Panc1 (cell line): Measurements from ENCODE around the gene CCDC174. TPM values are rescaled to one million over a fixed set of nuclear protein-coding genes. Genes with fewer than 3 reads are reported as not detected.

Experiments used
- ATAC-seq: fragments of 200-7000 bp; cut with Tn5 transposase; 2 replicates; pipeline ENCODE4 v1.9.1; 2020; ENCODE audit warnings: mild to moderate bottlenecking, moderate library complexity
- BruUV-seq: library from RNA; stranded (reverse); fragments of 400-500 nt; replicated peaks from 2 replicates; lab custom pipeline; 2021; lab: Mats Ljungman, UMichigan
- CTCF ChIA-PET: fragments of 300-600 bp; sonication (Branson Sonifier 250); formaldehyde crosslinking; loops from one replicate; lab custom pipeline; 2022; ENCODE audit warnings: antibody characterized with exemption; lab: Charles Lee
- POLR2A ChIA-PET: fragments of 300-600 bp; sonication (Branson Sonifier 250); formaldehyde crosslinking; loops from one replicate; lab custom pipeline; 2022; ENCODE audit warnings: antibody characterized with exemption; lab: Charles Lee
- DNase-seq: peaks from one replicate; pipeline ENCODE4 v3.0.0-alpha.2; 2010; ENCODE audit warnings: low read depth, low spot score
- H3K27ac ChIP-seq: 2 replicates; pipeline ENCODE4 v1.5.1; 2011; ENCODE audit warnings: mild to moderate bottlenecking, low read length, inconsistent platforms
- H3K27me3 ChIP-seq: fragments of 200-500 bp; sonication (Bioruptor generic); 2 replicates; pipeline ENCODE4 v1.6.0; 2014; ENCODE audit warnings: low read length, inconsistent platforms; ENCODE audit not compliant: control insufficient read depth, insufficient read depth
- H3K36me3 ChIP-seq: fragments of 200-500 bp; sonication (Bioruptor generic); 2 replicates; pipeline ENCODE4 v1.5.1; 2014; ENCODE audit warnings: inconsistent platforms, mild to moderate bottlenecking, low read length, moderate library complexity; ENCODE audit not compliant: control insufficient read depth, insufficient read depth
- H3K4me1 ChIP-seq: 2 replicates; pipeline ENCODE4 v1.5.1; 2011; ENCODE audit warnings: inconsistent platforms, mild to moderate bottlenecking, low read length, moderate library complexity; ENCODE audit not compliant: control insufficient read depth, insufficient read depth
- H3K4me3 ChIP-seq, 2 experiments: 2 replicates each; pipeline ENCODE4 v1.5.1; 2011 to 2012; ENCODE audit warnings: low read depth in 2 of 2, low read length in 2 of 2, mild to moderate bottlenecking in 2 of 2, inconsistent platforms in 1 of 2, moderate library complexity in 1 of 2
- H3K9me3 ChIP-seq: fragments of 200-500 bp; sonication (Bioruptor generic); 2 replicates; pipeline ENCODE4 v1.5.1; 2014; ENCODE audit warnings: low read depth, mild to moderate bottlenecking, inconsistent platforms, low read length, moderate library complexity; ENCODE audit not compliant: control insufficient read depth, insufficient read depth
- POLR2AphosphoS5 ChIP-seq: IDR thresholded peaks from 2 replicates; pipeline ENCODE4 v1.6.1; 2012; ENCODE audit warnings: mild to moderate bottlenecking, low read depth, low read length, moderate library complexity
- SIN3A ChIP-seq: IDR thresholded peaks from 2 replicates; pipeline ENCODE4 v1.6.1; 2012; ENCODE audit warnings: low read depth, mild to moderate bottlenecking, low read length, moderate library complexity, borderline replicate concordance; ENCODE audit not compliant: insufficient read depth
- TCF7L2 ChIP-seq: IDR thresholded peaks from 2 replicates; pipeline ENCODE4 v1.6.1; 2011; ENCODE audit warnings: mild to moderate bottlenecking, low read depth, low read length, inconsistent platforms
- in situ Hi-C: cut with HindIII; loops from 2 replicates; pipeline ENCODE4 v1.10.0; 2016; ENCODE audit warnings: low sequenced_read_pairs, low pct_unique_long_range_greater_than_20kb
- intact Hi-C: fragments of 100-400 bp; cut with micrococcal nuclease; formaldehyde crosslinking; loops from one replicate; pipeline ENCODE4 v1.10.0; 2022; ENCODE audit not compliant: unreplicated experiment
- total RNA-seq: library from RNA; stranded (reverse); gene quantifications from one replicate; pipeline ENCODE4 v1.2.1, GENCODE V29; 2021; ENCODE audit not compliant: unreplicated experiment
- TF ChIP-seq, protein P1 (sequence below): fragments of 450-650 bp; IDR thresholded peaks from 2 replicates; pipeline ENCODE4 v1.5.1; 2017; ENCODE audit warnings: mild to moderate bottlenecking
- TF ChIP-seq, protein P2 (sequence below), 2 experiments: IDR thresholded peaks; 2 replicates each; pipeline ENCODE4 v1.6.1; 2011 to 2012; ENCODE audit warnings: low read depth in 2 of 2, control low read depth in 1 of 2, low read length in 1 of 2, mild to moderate bottlenecking in 1 of 2, moderate library complexity in 1 of 2; ENCODE audit not compliant: insufficient read depth in 1 of 2

The CCDC174 gene
- total RNA-seq, 1 experiment from 2014 or later: 10.6 TPM

DNA sequence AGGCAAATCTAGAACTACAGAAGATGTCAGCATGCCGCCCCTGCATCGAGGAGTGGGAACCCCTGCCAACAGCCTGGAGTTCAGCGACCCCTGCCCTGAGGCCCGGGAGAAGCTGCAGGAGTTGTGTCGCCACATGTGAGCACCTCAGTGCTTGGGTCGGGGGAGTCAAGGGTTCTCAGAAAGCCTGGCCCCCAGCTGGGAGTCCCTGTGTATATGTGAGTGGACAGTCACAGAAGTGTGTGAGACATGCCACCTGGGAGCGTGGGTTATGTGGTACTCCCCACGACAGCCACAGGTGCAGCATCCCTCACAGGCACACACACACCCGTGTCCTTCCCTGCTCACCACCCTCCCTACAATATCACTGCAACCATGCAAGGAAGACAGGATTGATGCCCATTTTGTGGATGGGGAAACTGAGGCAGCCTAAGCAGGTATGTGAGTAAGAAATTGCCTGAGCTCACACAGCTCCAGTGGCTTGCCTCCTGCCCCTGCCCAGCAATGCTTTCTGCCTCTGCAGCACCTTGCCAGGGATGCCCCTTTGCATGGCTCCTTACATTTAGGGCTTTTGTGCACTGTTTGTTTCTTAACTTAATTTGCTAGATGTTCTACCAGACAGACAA is 51.7 kb downstream of the CCDC174 start:
- no peaks in the 10 kb centered on the region for H3K27me3 ChIP-seq
- ATAC-seq (no peak), DNase-seq (no peak)
- CTCF ChIA-PET: no interaction called here
- H3K27ac ChIP-seq: no peak overlapping the region
- no peaks in the 10 kb centered on the region for H3K4me1 ChIP-seq
- H3K9me3 ChIP-seq: no peaks in the 10 kb centered on the region
- no TSS peak for BruUV-seq
- no peaks in the 10 kb centered on the region for H3K36me3 ChIP-seq
- in situ Hi-C loops: no loop called here
- intact Hi-C loops: no loop called here
- no peak overlapping the region for H3K4me3 ChIP-seq
- TF ChIP-seq SIN3A: no peak
- TF ChIP-seq POLR2AphosphoS5: no peak
- TF ChIP-seq, protein P1, sequence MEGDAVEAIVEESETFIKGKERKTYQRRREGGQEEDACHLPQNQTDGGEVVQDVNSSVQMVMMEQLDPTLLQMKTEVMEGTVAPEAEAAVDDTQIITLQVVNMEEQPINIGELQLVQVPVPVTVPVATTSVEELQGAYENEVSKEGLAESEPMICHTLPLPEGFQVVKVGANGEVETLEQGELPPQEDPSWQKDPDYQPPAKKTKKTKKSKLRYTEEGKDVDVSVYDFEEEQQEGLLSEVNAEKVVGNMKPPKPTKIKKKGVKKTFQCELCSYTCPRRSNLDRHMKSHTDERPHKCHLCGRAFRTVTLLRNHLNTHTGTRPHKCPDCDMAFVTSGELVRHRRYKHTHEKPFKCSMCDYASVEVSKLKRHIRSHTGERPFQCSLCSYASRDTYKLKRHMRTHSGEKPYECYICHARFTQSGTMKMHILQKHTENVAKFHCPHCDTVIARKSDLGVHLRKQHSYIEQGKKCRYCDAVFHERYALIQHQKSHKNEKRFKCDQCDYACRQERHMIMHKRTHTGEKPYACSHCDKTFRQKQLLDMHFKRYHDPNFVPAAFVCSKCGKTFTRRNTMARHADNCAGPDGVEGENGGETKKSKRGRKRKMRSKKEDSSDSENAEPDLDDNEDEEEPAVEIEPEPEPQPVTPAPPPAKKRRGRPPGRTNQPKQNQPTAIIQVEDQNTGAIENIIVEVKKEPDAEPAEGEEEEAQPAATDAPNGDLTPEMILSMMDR: no peak
- TF ChIP-seq, protein P2, sequence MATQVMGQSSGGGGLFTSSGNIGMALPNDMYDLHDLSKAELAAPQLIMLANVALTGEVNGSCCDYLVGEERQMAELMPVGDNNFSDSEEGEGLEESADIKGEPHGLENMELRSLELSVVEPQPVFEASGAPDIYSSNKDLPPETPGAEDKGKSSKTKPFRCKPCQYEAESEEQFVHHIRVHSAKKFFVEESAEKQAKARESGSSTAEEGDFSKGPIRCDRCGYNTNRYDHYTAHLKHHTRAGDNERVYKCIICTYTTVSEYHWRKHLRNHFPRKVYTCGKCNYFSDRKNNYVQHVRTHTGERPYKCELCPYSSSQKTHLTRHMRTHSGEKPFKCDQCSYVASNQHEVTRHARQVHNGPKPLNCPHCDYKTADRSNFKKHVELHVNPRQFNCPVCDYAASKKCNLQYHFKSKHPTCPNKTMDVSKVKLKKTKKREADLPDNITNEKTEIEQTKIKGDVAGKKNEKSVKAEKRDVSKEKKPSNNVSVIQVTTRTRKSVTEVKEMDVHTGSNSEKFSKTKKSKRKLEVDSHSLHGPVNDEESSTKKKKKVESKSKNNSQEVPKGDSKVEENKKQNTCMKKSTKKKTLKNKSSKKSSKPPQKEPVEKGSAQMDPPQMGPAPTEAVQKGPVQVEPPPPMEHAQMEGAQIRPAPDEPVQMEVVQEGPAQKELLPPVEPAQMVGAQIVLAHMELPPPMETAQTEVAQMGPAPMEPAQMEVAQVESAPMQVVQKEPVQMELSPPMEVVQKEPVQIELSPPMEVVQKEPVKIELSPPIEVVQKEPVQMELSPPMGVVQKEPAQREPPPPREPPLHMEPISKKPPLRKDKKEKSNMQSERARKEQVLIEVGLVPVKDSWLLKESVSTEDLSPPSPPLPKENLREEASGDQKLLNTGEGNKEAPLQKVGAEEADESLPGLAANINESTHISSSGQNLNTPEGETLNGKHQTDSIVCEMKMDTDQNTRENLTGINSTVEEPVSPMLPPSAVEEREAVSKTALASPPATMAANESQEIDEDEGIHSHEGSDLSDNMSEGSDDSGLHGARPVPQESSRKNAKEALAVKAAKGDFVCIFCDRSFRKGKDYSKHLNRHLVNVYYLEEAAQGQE (IDR thresholded peaks at IDR 0.05; ENCODE audit: insufficient read depth in 1 of 2, low read depth in 2 of 2, low read length in 1 of 2): no peak
- no peak for TF ChIP-seq TCF7L2
- POLR2A ChIA-PET: no interaction called here

DNA sequence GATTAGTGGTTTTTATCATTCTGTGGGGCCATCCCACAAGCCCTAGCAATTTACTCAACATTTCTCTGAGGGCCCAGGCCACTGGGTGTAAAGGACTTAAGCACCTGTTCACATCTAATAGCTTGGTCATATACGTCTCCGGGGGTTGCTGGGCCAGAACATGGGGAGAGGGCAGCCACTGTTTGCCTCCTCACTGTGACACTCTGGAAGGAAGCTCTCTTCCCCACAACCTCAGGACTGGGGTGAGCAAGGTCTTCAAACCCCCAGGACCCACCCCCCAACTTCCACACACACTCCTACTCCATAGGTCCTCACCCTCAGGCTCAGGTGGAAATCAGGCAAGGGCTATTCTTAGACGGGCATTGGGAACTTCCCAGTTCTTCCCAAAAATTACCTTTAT is 52.2 kb downstream of the CCDC174 start:
- ATAC-seq (no peak), DNase-seq (no peak)
- in situ Hi-C loops (no loop called here), intact Hi-C loops (no loop called here)
- no peak overlapping the region for H3K27ac ChIP-seq
- H3K9me3 ChIP-seq: no peaks in the 10 kb centered on the region
- TF ChIP-seq, protein P2 (IDR thresholded peaks at IDR 0.05; ENCODE audit: insufficient read depth in 1 of 2, low read depth in 2 of 2, low read length in 1 of 2): no peak
- TF ChIP-seq POLR2AphosphoS5 (no peak), SIN3A (no peak), TCF7L2 (no peak)
- TF ChIP-seq, protein P1: no peak
- no TSS peak for BruUV-seq
- H3K4me1 ChIP-seq: no peaks in the 10 kb centered on the region
- no peak overlapping the region for H3K4me3 ChIP-seq
- H3K27me3 ChIP-seq: no peaks in the 10 kb centered on the region
- POLR2A ChIA-PET: no interaction called here
- CTCF ChIA-PET: no interaction called here
- H3K36me3 ChIP-seq: no peaks in the 10 kb centered on the region
